ENCODE data around the gene LIM2.

LIM2 gene

GRCh38 chr19:51339687-51340656 is 47.8 kb downstream of the LIM2 start:
- peak; percentile 97 for DNase-seq (ENCODE audit: low spot score)

- DNase-seq (ENCODE audit: low spot score): peak; percentile 71
Measured at GRCh38 chr19:51339313-51339686, 48.5 kb downstream of the LIM2 start.

GRCh38 chr19:51338563-51339312 is 49.0 kb downstream of the LIM2 start:
- DNase-seq (ENCODE audit: low spot score): peak; percentile 85

- no peak for DNase-seq (ENCODE audit: low spot score)
Measured at GRCh38 chr19:51337861-51338562, 49.8 kb downstream of the LIM2 start.

- DNase-seq (ENCODE audit: low spot score): no peak
Measured at GRCh38 chr19:51337141-51337860, 50.5 kb downstream of the LIM2 start.

GRCh38 chr19:51333836-51334460 is 53.8 kb downstream of the LIM2 start:
- peak; percentile 99 for DNase-seq (ENCODE audit: low spot score)

GRCh38 chr19:51331716-51332115 is 56.1 kb downstream of the LIM2 start:
- no peak for DNase-seq (ENCODE audit: low spot score)

- no peak for DNase-seq (ENCODE audit: low spot score)
Measured at GRCh38 chr19:51331193-51331592, 56.6 kb downstream of the LIM2 start.

GRCh38 chr19:51330366-51330765 is 57.4 kb downstream of the LIM2 start:
- DNase-seq (ENCODE audit: low spot score): no peak
